H9 (cell line): ENCODE data around the gene SNED1. TPM values are rescaled to one million over a fixed set of nuclear protein-coding genes. Genes with fewer than 3 reads are reported as not detected.

Source experiments
- DNase-seq: peaks from one replicate; pipeline ENCODE4 v3.0.0-alpha.2; 2017
- H2AFZ ChIP-seq: one replicate; pipeline ENCODE4 v1.6.1; 2013; ENCODE audit warnings: mild to moderate bottlenecking, low read length, control low read depth, moderate library complexity
- H2AK5ac ChIP-seq: 2 replicates; pipeline ENCODE4 v1.6.1; 2013; ENCODE audit warnings: low read length, control low read depth, mixed read lengths; ENCODE audit not compliant: insufficient read length
- H2BK120ac ChIP-seq: one replicate; pipeline ENCODE4 v1.6.1; 2013; ENCODE audit warnings: low read depth, mild to moderate bottlenecking, low read length, control low read depth, inconsistent platforms; ENCODE audit not compliant: poor library complexity, severe bottlenecking
- H2BK12ac ChIP-seq: 2 replicates; pipeline ENCODE4 v1.6.1; 2013; ENCODE audit warnings: low read length, control low read depth, mixed read lengths, low read depth; ENCODE audit not compliant: insufficient read length
- H2BK15ac ChIP-seq: 2 replicates; pipeline ENCODE4 v1.6.1; 2013; ENCODE audit warnings: low read depth, low read length, control low read depth
- H2BK20ac ChIP-seq: one replicate; pipeline ENCODE4 v1.6.1; 2013; ENCODE audit warnings: low read depth, mild to moderate bottlenecking, low read length, control low read depth, inconsistent platforms; ENCODE audit not compliant: poor library complexity, severe bottlenecking
- H2BK5ac ChIP-seq: 2 replicates; pipeline ENCODE4 v1.6.1; 2013; ENCODE audit warnings: low read length, control low read depth, mixed read lengths; ENCODE audit not compliant: insufficient read length
- H3K14ac ChIP-seq: 2 replicates; pipeline ENCODE4 v1.6.1; 2013; ENCODE audit warnings: low read length, control low read depth; ENCODE audit not compliant: insufficient read depth
- H3K18ac ChIP-seq: 2 replicates; pipeline ENCODE4 v1.6.1; 2013; ENCODE audit warnings: low read depth, mild to moderate bottlenecking, mixed read lengths, low read length, control low read depth; ENCODE audit not compliant: insufficient read length
- H3K23ac ChIP-seq: 2 replicates; pipeline ENCODE4 v1.6.1; 2013; ENCODE audit warnings: low read length, control low read depth, mixed read lengths, low read depth; ENCODE audit not compliant: insufficient read length
- H3K23me2 ChIP-seq: 2 replicates; pipeline ENCODE4 v1.6.1; 2013; ENCODE audit warnings: low read depth, mild to moderate bottlenecking, mixed read lengths, low read length, control low read depth; ENCODE audit not compliant: insufficient read length, poor library complexity, severe bottlenecking
- H3K27ac ChIP-seq: 2 replicates; pipeline ENCODE4 v1.5.1; 2013; ENCODE audit warnings: low read length, control low read depth, mixed read lengths, low read depth; ENCODE audit not compliant: insufficient read length
- H3K27me3 ChIP-seq: 2 replicates; pipeline ENCODE4 v1.6.1; 2013; ENCODE audit warnings: low read length, control low read depth, inconsistent platforms; ENCODE audit not compliant: insufficient read depth
- H3K4ac ChIP-seq: 2 replicates; pipeline ENCODE4 v1.6.1; 2013; ENCODE audit warnings: low read depth, mild to moderate bottlenecking, control low read depth, inconsistent platforms, low read length, moderate library complexity
- H3K4me1 ChIP-seq: 2 replicates; pipeline ENCODE4 v1.6.1; 2013; ENCODE audit warnings: low read length, control low read depth, inconsistent platforms; ENCODE audit not compliant: insufficient read depth
- H3K4me2 ChIP-seq: 2 replicates; pipeline ENCODE4 v1.6.1; 2013; ENCODE audit warnings: low read length, control low read depth, mixed read lengths; ENCODE audit not compliant: insufficient read length, insufficient read depth
- H3K56ac ChIP-seq: 2 replicates; pipeline ENCODE4 v1.6.1; 2013; ENCODE audit warnings: low read depth, mild to moderate bottlenecking, mixed read lengths, low read length, control low read depth; ENCODE audit not compliant: insufficient read length
- H3K79me1 ChIP-seq: 2 replicates; pipeline ENCODE4 v1.6.1; 2013; ENCODE audit warnings: low read depth, mild to moderate bottlenecking, moderate library complexity, low read length, control low read depth, inconsistent platforms; ENCODE audit not compliant: insufficient read depth, poor library complexity, severe bottlenecking
- H3K79me2 ChIP-seq: 2 replicates; pipeline ENCODE4 v1.6.1; 2013; ENCODE audit warnings: low read length, control low read depth, inconsistent platforms; ENCODE audit not compliant: insufficient read depth
- H3K9ac ChIP-seq: 2 replicates; pipeline ENCODE4 v1.6.1; 2013; ENCODE audit warnings: low read length, control low read depth, mixed read lengths; ENCODE audit not compliant: insufficient read length; ENCODE audit errors: extremely low read depth
- H3K9me3 ChIP-seq: one replicate; pipeline ENCODE4 v1.6.1; 2013; ENCODE audit warnings: low read depth, low read length, inconsistent platforms; ENCODE audit not compliant: control insufficient read depth
- H3T11ph ChIP-seq: one replicate; pipeline ENCODE4 v1.6.1; 2013; ENCODE audit warnings: mild to moderate bottlenecking, low read length, control low read depth, inconsistent platforms
- H4K20me1 ChIP-seq: one replicate; pipeline ENCODE4 v1.6.1; 2013; ENCODE audit not compliant: control insufficient read depth, insufficient read length, insufficient read depth
- H4K5ac ChIP-seq: 2 replicates; pipeline ENCODE4 v1.6.1; 2013; ENCODE audit warnings: low read depth, mild to moderate bottlenecking, mixed read lengths, low read length, control low read depth; ENCODE audit not compliant: insufficient read length
- H4K8ac ChIP-seq: replicated peaks from 2 replicates; pipeline ENCODE4 v1.6.1; 2013; ENCODE audit warnings: low read length, control low read depth, mixed read lengths, low read depth; ENCODE audit not compliant: insufficient read length
- H4K91ac ChIP-seq: 2 replicates; pipeline ENCODE4 v1.6.1; 2013; ENCODE audit warnings: low read depth, mild to moderate bottlenecking, moderate library complexity, mixed read lengths, low read length, control low read depth; ENCODE audit not compliant: insufficient read length
- H3K27ac Mint-ChIP-seq, 3 experiments: 2 replicates in 2 of 3; 3 replicates in 1 of 3; pipeline ENCODE4 v1.8.0; 2020 to 2021; ENCODE audit warnings: mixed read lengths in 3 of 3, mild to moderate bottlenecking in 1 of 3, moderate library complexity in 1 of 3
- H3K27me3 Mint-ChIP-seq: 2 replicates; pipeline ENCODE4 v1.8.0; 2021; ENCODE audit warnings: low read depth, mild to moderate bottlenecking, moderate library complexity, mixed read lengths
- H3K36me3 Mint-ChIP-seq, 3 experiments: 2 replicates in 2 of 3; 3 replicates in 1 of 3; pipeline ENCODE4 v1.8.0; 2020 to 2021; ENCODE audit warnings: low read depth in 3 of 3, mixed read lengths in 3 of 3; ENCODE audit not compliant: insufficient read depth in 1 of 3
- H3K4me1 Mint-ChIP-seq, 2 experiments: 2 replicates each; pipeline ENCODE4 v1.8.0; 2020; ENCODE audit warnings: mixed read lengths in 2 of 2
- H3K4me3 Mint-ChIP-seq, 2 experiments: 2 replicates in 1 of 2; 3 replicates in 1 of 2; pipeline ENCODE4 v1.8.0; 2020 to 2021; ENCODE audit warnings: mild to moderate bottlenecking in 2 of 2, mixed read lengths in 2 of 2, moderate library complexity in 1 of 2
- H3K9me3 Mint-ChIP-seq, 2 experiments: 2 replicates in 1 of 2; 3 replicates in 1 of 2; pipeline ENCODE4 v1.8.0; 2020; ENCODE audit warnings: mild to moderate bottlenecking in 2 of 2, mixed read lengths in 2 of 2, moderate library complexity in 1 of 2
- WGBS: extraction: QIAGEN DNeasy Blood & Tissue Kit; methylation state at CpG from one replicate; pipeline ENCODE4 v1.1.7; 2013; ENCODE audit warnings: missing lambda C conversion rate, low lambda C conversion rate, mixed read lengths; ENCODE audit not compliant: insufficient read length; ENCODE audit errors: extremely low coverage; 5-methylcytosine and 5-hydroxymethylcytosine counted together
- total RNA-seq: library from RNA; stranded (reverse); gene quantifications from 2 replicates; pipeline ENCODE4 v1.2.1, GENCODE V29; 2021
- TF ChIP-seq, protein P1 (sequence below): fragments of 200-600 bp; sonication (generic); conservative IDR thresholded peaks from 3 replicates; pipeline ENCODE4 v1.8.0; 2021; ENCODE audit warnings: antibody characterized with exemption, mild to moderate bottlenecking

The SNED1 gene
- total RNA-seq, 1 experiment from 2014 or later, result 2.5 TPM

DNA sequence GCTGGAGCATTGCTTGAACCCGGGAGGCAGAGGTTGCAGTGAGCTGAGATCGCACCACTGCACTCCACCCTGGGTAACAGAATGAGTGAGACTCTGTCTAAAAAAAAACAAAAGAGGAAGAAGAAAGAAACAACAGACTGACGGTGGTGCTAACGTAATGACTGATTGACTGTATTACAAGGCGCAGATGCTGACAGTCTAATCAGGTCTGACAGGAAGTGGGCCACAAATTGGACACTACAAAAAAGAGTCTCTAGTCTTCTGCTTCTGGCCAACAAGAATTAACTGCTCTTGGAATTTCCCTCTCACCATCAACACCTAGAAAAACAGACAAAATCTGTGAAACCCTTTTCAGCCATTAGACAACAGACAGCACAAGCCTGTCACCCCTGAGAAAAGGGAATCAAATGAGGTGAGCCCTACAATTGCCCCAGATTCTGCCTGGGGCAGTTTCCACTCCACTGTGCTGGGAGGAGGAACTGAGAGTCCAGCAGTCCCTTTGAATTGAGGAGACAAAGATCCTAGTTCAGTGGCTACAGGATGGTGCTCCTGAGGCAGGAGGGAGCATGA, 43.3 kb downstream of the SNED1 start:
- Histone ChIP-seq H3T11ph (no peak overlapping the region), H3K56ac (no peak overlapping the region), H3K79me1 (no peaks in the 10 kb centered on the region), H3K4me2 (no peak overlapping the region), H3K4ac (no peak overlapping the region), H2AK5ac (no peak overlapping the region), H3K4me1 (no peaks in the 10 kb centered on the region), H3K27me3 (peaks cover 3% of the 10 kb centered on the region; the same call in 1 of the 2 replicates), H3K18ac (no peak overlapping the region), H2BK15ac (no peak overlapping the region), H4K20me1 (no peaks in the 10 kb centered on the region), H3K9ac (no peak overlapping the region), H3K9me3 (no peaks in the 10 kb centered on the region), H3K14ac (no peak overlapping the region), H2BK12ac (no peak overlapping the region), H2BK20ac (no peak overlapping the region), H4K5ac (no peak overlapping the region), H4K8ac (no peak overlapping the region), H3K27ac (no peak overlapping the region), H4K91ac (no peak overlapping the region), H3K23ac (no peak overlapping the region), H3K23me2 (peaks cover 2% of the 10 kb centered on the region), H3K79me2 (no peaks in the 10 kb centered on the region), H2BK5ac (no peak overlapping the region), H2AFZ (no peak overlapping the region), H2BK120ac (no peak overlapping the region)
- Mint-ChIP-seq H3K4me1 (peaks cover 0 to 6% of the 10 kb centered on the region in 2 experiments; a peak in 2 of 4 replicates), H3K4me3 (no peak overlapping the region), H3K27ac (no peak overlapping the region), H3K27me3 (peaks cover 70% of the 10 kb centered on the region), H3K36me3 (no peaks in the 10 kb centered on the region; a peak in 1 of 7 replicates), H3K9me3 (peaks cover 14 to 16% of the 10 kb centered on the region in 2 experiments; a peak in 4 of 5 replicates)
- no peak for DNase-seq
- no CpG with 5 or more reads among the region's 5 CpGs for WGBS
- TF ChIP-seq, protein P1, sequence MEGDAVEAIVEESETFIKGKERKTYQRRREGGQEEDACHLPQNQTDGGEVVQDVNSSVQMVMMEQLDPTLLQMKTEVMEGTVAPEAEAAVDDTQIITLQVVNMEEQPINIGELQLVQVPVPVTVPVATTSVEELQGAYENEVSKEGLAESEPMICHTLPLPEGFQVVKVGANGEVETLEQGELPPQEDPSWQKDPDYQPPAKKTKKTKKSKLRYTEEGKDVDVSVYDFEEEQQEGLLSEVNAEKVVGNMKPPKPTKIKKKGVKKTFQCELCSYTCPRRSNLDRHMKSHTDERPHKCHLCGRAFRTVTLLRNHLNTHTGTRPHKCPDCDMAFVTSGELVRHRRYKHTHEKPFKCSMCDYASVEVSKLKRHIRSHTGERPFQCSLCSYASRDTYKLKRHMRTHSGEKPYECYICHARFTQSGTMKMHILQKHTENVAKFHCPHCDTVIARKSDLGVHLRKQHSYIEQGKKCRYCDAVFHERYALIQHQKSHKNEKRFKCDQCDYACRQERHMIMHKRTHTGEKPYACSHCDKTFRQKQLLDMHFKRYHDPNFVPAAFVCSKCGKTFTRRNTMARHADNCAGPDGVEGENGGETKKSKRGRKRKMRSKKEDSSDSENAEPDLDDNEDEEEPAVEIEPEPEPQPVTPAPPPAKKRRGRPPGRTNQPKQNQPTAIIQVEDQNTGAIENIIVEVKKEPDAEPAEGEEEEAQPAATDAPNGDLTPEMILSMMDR, result no peak
